Measurements from ENCODE around the gene DNAI2.
"Not testable (repeated sequence)": the region's sequence is repeated elsewhere in the genome, so short reads cannot be mapped to it uniquely, and the experiment has no call there.

The DNAI2 gene

GRCh38 chr17:74244548-74244947 is 29.5 kb upstream of the DNAI2 start:
- DNase-seq (ENCODE audit: low read depth) = no peak

GRCh38 chr17:74245145-74245831 is 28.7 kb upstream of the DNAI2 start:
- DNase-seq (ENCODE audit: low read depth) = no peak

- no peak for DNase-seq (ENCODE audit: low read depth)
These were observed 28.2 kb upstream of the DNAI2 start for GRCh38 chr17:74245871-74246270.

GRCh38 chr17:74249590-74250270 is 24.3 kb upstream of the DNAI2 start:
- no peak for DNase-seq (ENCODE audit: low read depth)

GRCh38 chr17:74250324-74250995 is 23.6 kb upstream of the DNAI2 start:
- DNase-seq (ENCODE audit: low read depth) = no peak

- no peak for DNase-seq (ENCODE audit: low read depth)
These were observed 23.0 kb upstream of the DNAI2 start for GRCh38 chr17:74251051-74251450.

GRCh38 chr17:74251569-74251968 is 22.5 kb upstream of the DNAI2 start:
- no peak for DNase-seq (ENCODE audit: low read depth)

GRCh38 chr17:74252211-74252610 is 21.8 kb upstream of the DNAI2 start:
- DNase-seq (ENCODE audit: low read depth) = no peak

GRCh38 chr17:74253036-74253435 is 21.0 kb upstream of the DNAI2 start:
- no peak for DNase-seq (ENCODE audit: low read depth)

- DNase-seq (ENCODE audit: low read depth) = no peak
These were observed 16.7 kb upstream of the DNAI2 start for GRCh38 chr17:74257311-74257710.

GRCh38 chr17:74259667-74260524 is 14.1 kb upstream of the DNAI2 start:
- no peak for DNase-seq (ENCODE audit: low read depth)

- no peak for DNase-seq (ENCODE audit: low read depth)
These were observed 13.5 kb upstream of the DNAI2 start for GRCh38 chr17:74260525-74260850.

- no peak for DNase-seq (ENCODE audit: low read depth)
These were observed 11.4 kb upstream of the DNAI2 start for GRCh38 chr17:74262601-74263000.

GRCh38 chr17:74267054-74267453 is 7.0 kb upstream of the DNAI2 start:
- not testable (repeated sequence) for DNase-seq (ENCODE audit: low read depth)

- DNase-seq (ENCODE audit: low read depth) = no peak
These were observed 6.5 kb upstream of the DNAI2 start for GRCh38 chr17:74267579-74267978.

GRCh38 chr17:74267987-74268499 is 6.0 kb upstream of the DNAI2 start:
- DNase-seq (ENCODE audit: low read depth) = no peak

GRCh38 chr17:74268558-74268957 is 5.5 kb upstream of the DNAI2 start:
- DNase-seq (ENCODE audit: low read depth) = no peak

- DNase-seq (ENCODE audit: low read depth) = no peak
These were observed 3.7 kb upstream of the DNAI2 start for GRCh38 chr17:74270333-74270732.

- DNase-seq (ENCODE audit: low read depth) = no peak
These were observed 2.8 kb upstream of the DNAI2 start for GRCh38 chr17:74271281-74271680.

- DNase-seq (ENCODE audit: low read depth) = no peak
These were observed 2.0 kb upstream of the DNAI2 start for GRCh38 chr17:74271901-74272561.

- DNase-seq (ENCODE audit: low read depth) = no peak
These were observed 1.3 kb upstream of the DNAI2 start for GRCh38 chr17:74272731-74273201.
